Neural crest cell (in vitro differentiated cells): Measurements from ENCODE around the gene CTCF. TPM values are rescaled to one million over a fixed set of nuclear protein-coding genes. Genes with fewer than 3 reads are reported as not detected.

ENCODE experiments used
- DNase-seq: peaks from one replicate; pipeline ENCODE4 v3.0.0; 2021; ENCODE audit warnings: low read depth, mixed read lengths, low spot score
- H3K27ac Mint-ChIP-seq: one replicate; pipeline ENCODE4 v1.8.0; 2021; ENCODE audit warnings: mild to moderate bottlenecking, mixed read lengths; ENCODE audit not compliant: unreplicated experiment
- H3K27me3 Mint-ChIP-seq: 2 replicates; pipeline ENCODE4 v1.8.0; 2021; ENCODE audit warnings: low read depth, mild to moderate bottlenecking, mixed read lengths
- H3K36me3 Mint-ChIP-seq: 2 replicates; pipeline ENCODE4 v1.8.0; 2021; ENCODE audit warnings: low read depth, mild to moderate bottlenecking, mixed read lengths
- H3K4me1 Mint-ChIP-seq: 2 replicates; pipeline ENCODE4 v1.8.0; 2021; ENCODE audit warnings: mixed read lengths
- H3K4me3 Mint-ChIP-seq: one replicate; pipeline ENCODE4 v1.8.0; 2021; ENCODE audit warnings: mild to moderate bottlenecking, mixed read lengths
- H3K9me3 Mint-ChIP-seq: 2 replicates; pipeline ENCODE4 v1.8.0; 2021; ENCODE audit warnings: mixed read lengths
- CTCF ChIP-seq: fragments of 200-600 bp; sonication (generic); conservative IDR thresholded peaks from 2 replicates; pipeline ENCODE4 v1.5.0; 2021; ENCODE audit warnings: antibody characterized with exemption, mild to moderate bottlenecking
- total RNA-seq: library from RNA; stranded (reverse); gene quantifications from 2 replicates; pipeline ENCODE4 v1.2.1, GENCODE V29; 2021

The CTCF gene
- total RNA-seq, 1 donor from 2014 or later: 78.8 TPM

GRCh38 chr16:67544844-67545664 lies 17.3 kb upstream of the CTCF start:
- no peaks in the 10 kb centered on the region for H3K9me3 Mint-ChIP-seq
- H3K4me1 Mint-ChIP-seq: peaks cover 9% of the 10 kb centered on the region
- H3K4me3 Mint-ChIP-seq: no peak overlapping the region

DNA sequence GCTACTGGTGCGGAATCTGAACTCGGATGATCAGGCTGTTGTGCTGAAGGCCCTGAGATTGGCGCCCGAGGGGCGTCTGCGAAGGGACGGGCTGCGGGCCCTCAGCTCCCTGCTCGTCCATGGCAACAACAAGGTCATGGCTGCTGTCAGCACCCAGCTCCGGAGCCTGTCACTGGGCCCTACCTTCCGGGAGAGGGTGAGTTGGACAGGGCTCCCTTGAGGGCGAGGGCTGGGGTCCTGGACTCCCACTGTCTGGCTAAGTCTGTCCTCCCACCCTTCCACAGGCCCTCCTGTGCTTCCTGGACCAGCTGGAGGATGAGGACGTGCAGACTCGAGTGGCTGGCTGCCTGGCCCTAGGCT lies 16.7 kb upstream of the CTCF start:
- DNase-seq: no peak
- no peak for TF ChIP-seq CTCF
- peaks cover 7% of the 10 kb centered on the region for H3K4me1 Mint-ChIP-seq

More at GRCh38 chr16:67544844-67545664, 17.3 kb upstream of the CTCF start:
- no peak overlapping the region for H3K27ac Mint-ChIP-seq
- no peak for TF ChIP-seq CTCF
- H3K36me3 Mint-ChIP-seq: peaks cover 10% of the 10 kb centered on the region
- DNase-seq: no peak
- peaks cover 7% of the 10 kb centered on the region for H3K27me3 Mint-ChIP-seq

GRCh38 chr16:67546091-67546501 lies 16.2 kb upstream of the CTCF start:
- Mint-ChIP-seq H3K27me3 (peaks cover 7% of the 10 kb centered on the region), H3K36me3 (peaks cover 6% of the 10 kb centered on the region), H3K4me1 (peaks cover 3% of the 10 kb centered on the region), H3K4me3 (no peak overlapping the region), H3K27ac (no peak overlapping the region), H3K9me3 (no peaks in the 10 kb centered on the region)
- no peak for TF ChIP-seq CTCF
- DNase-seq: no peak

More for the DNA sequence above, 16.7 kb upstream of the CTCF start:
- no peaks in the 10 kb centered on the region for H3K9me3 Mint-ChIP-seq
- H3K27ac Mint-ChIP-seq: no peak overlapping the region
- peaks cover 9% of the 10 kb centered on the region for H3K36me3 Mint-ChIP-seq
- H3K27me3 Mint-ChIP-seq: peaks cover 7% of the 10 kb centered on the region
- no peak overlapping the region for H3K4me3 Mint-ChIP-seq

DNA sequence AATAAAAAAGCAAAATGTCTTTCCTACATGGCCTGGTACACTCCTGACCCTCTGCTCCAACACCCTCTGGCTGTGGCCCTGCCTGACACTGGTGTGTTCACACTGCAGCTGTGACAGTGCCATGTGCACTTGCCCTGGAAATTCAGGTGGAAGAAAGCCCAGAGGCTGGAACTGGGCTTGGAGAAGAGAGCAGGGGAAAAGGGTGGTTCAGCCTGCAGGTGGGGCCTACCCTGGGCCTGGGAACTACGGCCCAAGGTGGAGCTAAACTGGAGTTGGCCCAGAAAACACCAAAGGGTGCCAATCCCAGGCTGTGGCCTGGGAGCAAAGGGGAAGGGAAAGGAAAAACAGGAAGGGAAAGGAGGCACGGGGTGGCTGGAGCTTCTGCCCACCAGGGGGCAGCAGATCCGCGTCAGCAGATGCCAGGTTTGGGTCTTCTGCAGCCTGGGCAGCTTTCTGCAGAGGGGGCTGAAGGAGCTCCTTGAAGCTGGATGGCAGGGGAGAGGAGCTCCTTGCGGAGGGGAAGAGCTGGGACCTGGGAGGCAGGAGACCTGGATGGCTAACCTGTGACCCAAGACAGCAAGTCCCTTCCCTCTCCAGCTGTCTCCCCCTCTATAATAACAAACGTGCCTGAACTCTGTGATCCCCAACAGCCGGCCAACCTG lies 15.4 kb upstream of the CTCF start:
- peaks cover 4% of the 10 kb centered on the region for H3K36me3 Mint-ChIP-seq
- peak; percentile 79 for DNase-seq
- peaks cover 3% of the 10 kb centered on the region for H3K4me1 Mint-ChIP-seq
- H3K27me3 Mint-ChIP-seq: peaks cover 7% of the 10 kb centered on the region
- peak overlapping the region; percentile 57 for H3K27ac Mint-ChIP-seq
- H3K9me3 Mint-ChIP-seq: no peaks in the 10 kb centered on the region
- H3K4me3 Mint-ChIP-seq: peak overlapping the region; percentile 57
- peak; percentile 96 for TF ChIP-seq CTCF

GRCh38 chr16:67547423-67548264 lies 14.7 kb upstream of the CTCF start:
- no peaks in the 10 kb centered on the region for H3K36me3 Mint-ChIP-seq
- no peak overlapping the region for H3K27ac Mint-ChIP-seq
- peaks cover 9% of the 10 kb centered on the region for H3K4me1 Mint-ChIP-seq
- DNase-seq: no peak
- H3K4me3 Mint-ChIP-seq: no peak overlapping the region
- H3K9me3 Mint-ChIP-seq: no peaks in the 10 kb centered on the region
- peaks cover 5% of the 10 kb centered on the region for H3K27me3 Mint-ChIP-seq
- no peak for TF ChIP-seq CTCF
